HEK293T (cell line): ENCODE data around the gene TMEM50B.

Experiments used
- BHLHE40 ChIP-seq: fragments of 450-650 bp; IDR thresholded peaks from 2 replicates; pipeline ENCODE4 v1.6.1; 2016; ENCODE audit warnings: mild to moderate bottlenecking, moderate library complexity, borderline replicate concordance
- FOXK2 ChIP-seq: fragments of 450-650 bp; IDR thresholded peaks from 2 replicates; pipeline ENCODE4 v1.6.1; 2016; ENCODE audit warnings: mild to moderate bottlenecking
- SUZ12 ChIP-seq: fragments of 450-650 bp; IDR thresholded peaks from 2 replicates; pipeline ENCODE4 v1.6.1; 2016; ENCODE audit warnings: mild to moderate bottlenecking

- TF ChIP-seq FOXK2 (no peak), BHLHE40 (no peak), SUZ12 (no peak)
Measured at GRCh38 chr21:33403128-33403785, 76.5 kb downstream of the TMEM50B start, which contains the start of gene IFNGR2.
